HG02571 (cell line): ENCODE results near the gene MYL11.
"Not testable (repeated sequence)": the region's sequence is repeated elsewhere in the genome, so short reads cannot be mapped to it uniquely, and the experiment has no call there.

Experiments
- ATAC-seq: cut with Tn5 transposase; IDR thresholded peaks from one replicate; pipeline ENCODE4 v1.9.1; 2021; ENCODE audit warnings: mild to moderate bottlenecking, moderate library complexity; ENCODE audit not compliant: unreplicated experiment

The MYL11 gene, protein sequence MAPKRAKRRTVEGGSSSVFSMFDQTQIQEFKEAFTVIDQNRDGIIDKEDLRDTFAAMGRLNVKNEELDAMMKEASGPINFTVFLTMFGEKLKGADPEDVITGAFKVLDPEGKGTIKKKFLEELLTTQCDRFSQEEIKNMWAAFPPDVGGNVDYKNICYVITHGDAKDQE

GRCh38 chr16:30374538-30374937 lies at the start of gene MYL11:
MYL11 (plus strand) TSS chr16:30374802; CDS start chr16:30374858, 56 bp downstream.
- ATAC-seq = no peak

- peak; percentile 87 for ATAC-seq
Observed at GRCh38 chr16:30334473-30334989, 40.1 kb upstream of the MYL11 start.

- ATAC-seq = peak; percentile 61
Observed at GRCh38 chr16:30335028-30335597, 39.5 kb upstream of the MYL11 start.

GRCh38 chr16:30335598-30336474 lies 38.8 kb upstream of the MYL11 start:
- peak; percentile 4 for ATAC-seq

GRCh38 chr16:30337964-30338357 lies 36.6 kb upstream of the MYL11 start:
- not testable (repeated sequence) for ATAC-seq

- ATAC-seq = not testable (repeated sequence)
Observed at GRCh38 chr16:30338715-30339114, 35.9 kb upstream of the MYL11 start.

- ATAC-seq = no peak
Observed at GRCh38 chr16:30340621-30341020, 34.0 kb upstream of the MYL11 start.

DNA sequence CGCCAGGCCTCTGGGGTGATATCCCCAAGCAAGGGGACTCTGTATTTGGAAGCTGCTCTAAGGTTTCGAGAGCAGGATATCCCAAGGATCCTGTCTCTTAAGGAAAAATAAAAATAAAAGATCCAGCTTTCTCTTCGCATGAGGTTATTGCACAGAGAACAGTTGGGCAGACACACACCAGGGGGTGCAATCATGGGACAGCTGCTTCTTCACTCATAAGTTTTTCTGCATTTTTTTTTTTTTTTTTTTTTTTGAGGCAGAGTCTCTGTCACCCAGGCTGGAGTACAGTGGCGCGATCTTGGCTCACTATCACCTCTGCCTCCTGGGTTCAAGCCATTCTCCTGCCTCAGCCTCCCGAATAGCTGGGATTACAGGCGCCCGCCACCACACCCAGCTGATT lies 32.6 kb upstream of the MYL11 start:
- not testable (repeated sequence) for ATAC-seq

GRCh38 chr16:30342751-30343490 lies 31.7 kb upstream of the MYL11 start:
- ATAC-seq = no peak

DNA sequence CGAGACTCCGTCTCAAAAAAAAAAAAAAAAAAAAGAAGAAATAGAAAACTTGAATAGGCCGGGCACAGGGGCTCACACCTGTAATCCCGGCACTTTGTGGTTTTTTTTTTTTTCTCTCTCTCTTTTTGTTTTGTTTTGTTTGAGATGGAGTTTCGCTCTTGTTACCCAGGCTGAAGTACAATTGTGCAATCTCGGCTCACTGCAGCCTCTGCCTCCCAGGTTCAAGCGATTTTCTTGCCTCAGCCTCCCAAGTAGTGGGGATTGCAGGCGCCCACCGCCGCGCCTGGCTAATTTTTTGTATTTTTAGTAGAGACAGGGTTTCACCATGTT lies 31.1 kb upstream of the MYL11 start:
- ATAC-seq = not testable (repeated sequence)

DNA sequence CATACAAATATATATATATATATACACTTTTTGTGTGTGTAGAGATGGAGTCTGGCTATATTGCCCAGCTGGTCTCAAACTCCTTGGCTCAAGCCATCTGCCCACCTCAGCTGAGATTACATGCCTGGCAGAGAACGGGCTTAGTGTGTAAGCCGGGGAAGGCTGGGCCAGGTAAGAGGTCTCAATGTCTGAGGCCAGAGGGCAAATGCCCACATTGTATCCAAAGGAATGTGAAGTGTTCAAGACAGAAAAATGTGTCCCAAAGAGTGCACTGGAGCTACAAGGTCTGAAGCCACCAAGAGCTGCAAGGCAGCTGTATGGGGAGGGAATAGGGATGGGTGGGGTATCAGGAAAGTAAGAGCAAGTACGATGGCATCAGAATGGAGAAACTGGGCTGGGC lies 28.3 kb upstream of the MYL11 start:
- ATAC-seq = no peak

GRCh38 chr16:30348113-30348512 lies 26.5 kb upstream of the MYL11 start:
- ATAC-seq = no peak

DNA sequence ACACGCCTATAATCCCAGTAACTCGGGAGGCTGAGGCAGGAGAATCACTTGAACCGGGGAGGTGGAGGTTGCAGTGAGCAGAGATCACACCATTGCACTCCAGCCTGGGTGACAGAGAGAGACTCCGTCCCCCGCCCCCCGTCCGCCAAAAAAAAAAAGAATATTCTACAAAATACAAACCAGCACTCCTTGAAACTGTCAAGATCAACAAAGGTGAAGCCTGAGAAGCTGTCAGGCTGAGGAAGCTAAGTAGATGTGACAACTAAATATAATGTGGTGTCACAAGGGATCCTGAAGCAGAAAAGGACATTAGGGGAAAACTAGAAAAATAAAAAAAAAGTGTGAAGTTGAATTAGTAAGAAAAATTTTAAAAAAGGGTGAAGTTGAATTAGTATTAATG lies 25.7 kb upstream of the MYL11 start:
- ATAC-seq = no peak

GRCh38 chr16:30349675-30350074 lies 24.9 kb upstream of the MYL11 start:
- ATAC-seq = no peak

DNA sequence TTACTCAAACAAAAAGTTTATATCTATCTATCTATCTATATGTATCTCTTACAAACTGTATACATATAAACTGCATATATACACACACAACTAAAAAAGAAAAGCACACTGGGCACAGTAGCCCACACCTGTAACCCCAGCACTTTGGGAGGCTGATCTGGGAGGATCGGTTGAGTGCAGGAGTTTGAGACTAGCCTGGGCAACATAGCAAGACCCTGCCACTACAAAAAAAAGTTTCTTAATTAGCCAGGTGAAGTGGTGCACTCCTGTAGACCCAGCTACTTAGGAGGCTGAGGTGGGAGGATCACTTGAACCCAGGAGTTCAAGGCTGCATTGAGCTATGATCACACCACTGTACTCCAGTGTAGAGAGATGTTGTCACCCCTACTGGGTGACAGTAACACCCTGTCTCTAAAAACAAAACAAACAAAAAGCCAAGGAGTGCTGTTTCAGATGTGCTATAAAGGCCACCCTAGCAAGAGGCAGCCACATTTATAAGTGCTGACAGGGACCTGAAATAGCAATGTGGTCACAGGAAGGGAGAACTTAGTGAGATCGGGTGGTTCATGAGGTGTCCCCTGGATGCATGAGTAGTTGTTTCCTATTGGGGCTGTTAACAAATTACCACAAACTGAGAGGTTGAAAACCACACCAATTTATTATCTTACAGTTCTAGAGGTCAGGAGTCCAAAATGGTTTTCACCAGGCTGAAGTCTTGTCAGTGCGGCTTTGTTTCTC lies 24.3 kb upstream of the MYL11 start:
- ATAC-seq = no peak

DNA sequence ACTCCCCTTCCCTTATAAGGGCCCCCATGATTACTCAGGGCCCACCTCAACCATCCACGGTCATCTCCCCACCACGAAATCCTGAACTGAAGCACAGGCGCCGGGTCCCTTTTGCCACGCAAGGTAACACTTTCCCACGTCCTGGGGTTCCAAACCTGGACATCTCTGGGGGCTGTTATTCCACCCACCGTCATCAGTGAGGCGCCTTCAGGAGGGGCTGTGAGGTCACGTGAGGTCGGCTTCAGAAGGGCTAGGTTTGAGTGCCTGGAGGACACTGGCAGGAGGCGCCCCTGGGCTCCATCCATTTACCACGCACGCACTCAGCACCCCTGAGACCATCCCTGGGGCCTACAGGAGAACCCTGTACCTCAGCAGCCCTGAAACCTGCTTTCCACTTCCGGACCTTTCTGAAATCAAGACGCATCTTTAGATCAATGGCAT lies 23.6 kb upstream of the MYL11 start:
- no peak for ATAC-seq

GRCh38 chr16:30351586-30352419 lies 22.8 kb upstream of the MYL11 start:
- no peak for ATAC-seq

DNA sequence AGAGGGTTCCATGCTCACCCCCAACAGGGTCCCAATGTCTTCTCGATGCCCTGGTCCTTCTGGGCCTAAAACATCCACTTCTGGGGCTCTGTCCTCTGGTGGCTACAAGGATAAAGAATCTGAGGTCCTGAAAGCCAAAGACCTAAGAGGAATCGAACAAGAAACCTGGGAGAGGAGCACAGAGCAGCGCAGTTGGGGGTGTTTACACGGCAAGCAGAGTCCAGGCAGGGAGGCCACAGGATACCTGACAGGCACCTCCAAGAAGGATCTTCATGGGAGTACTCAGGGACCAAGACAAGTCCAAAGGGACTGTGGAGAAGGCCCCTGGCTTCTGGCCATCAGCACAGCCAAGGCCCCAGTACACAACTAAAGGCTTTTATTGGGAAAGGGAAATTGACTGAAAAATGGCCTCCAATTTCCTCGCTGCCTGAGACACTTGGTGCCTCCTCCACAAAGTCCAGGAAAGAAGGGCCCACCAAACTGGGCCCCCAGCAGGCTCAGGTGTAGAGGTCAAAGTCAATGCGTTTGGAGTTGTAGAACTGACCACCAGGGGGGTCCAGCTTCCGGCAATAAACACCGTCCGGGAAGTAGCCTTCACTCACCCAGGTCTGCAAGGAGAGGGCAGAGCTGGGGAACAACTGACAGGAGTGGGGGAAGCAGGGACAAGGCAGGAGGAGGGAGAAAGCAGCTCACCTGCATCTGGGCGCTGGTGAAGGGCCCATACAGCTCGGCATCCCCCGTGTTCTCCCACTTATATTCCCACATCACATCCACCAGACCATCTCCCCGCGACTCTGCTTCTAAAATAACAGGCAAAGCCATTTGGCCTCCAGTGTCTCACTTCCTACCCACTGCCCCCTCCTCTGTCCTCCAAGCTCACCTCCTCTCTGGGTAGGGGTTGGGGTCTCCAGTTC lies 21.9 kb upstream of the MYL11 start:
- ATAC-seq = no peak
